NCI-H187 treated with DMSO at 0.1 percent for 48 hours (cell line): ENCODE data around the gene NLRP1.

ENCODE experiments used
- DNase-seq: peaks from one replicate; lab custom pipeline; 2025; lab: John Stamatoyannopoulos, UW

NLRP1 gene

GRCh38 chr17:5516060-5516792, 68.1 kb downstream of the NLRP1 start:
- DNase-seq = no peak

- no peak for DNase-seq
Measured at GRCh38 chr17:5514976-5515375, 69.3 kb downstream of the NLRP1 start.

- no peak for DNase-seq
Measured at GRCh38 chr17:5513628-5514027, 70.7 kb downstream of the NLRP1 start.

GRCh38 chr17:5511401-5512225, 72.7 kb downstream of the NLRP1 start:
- DNase-seq = no peak

- no peak for DNase-seq
Measured at GRCh38 chr17:5510771-5511170, 73.5 kb downstream of the NLRP1 start.

- no peak for DNase-seq
Measured at GRCh38 chr17:5509482-5509881, 74.8 kb downstream of the NLRP1 start.

- peak; percentile 25 for DNase-seq
Measured at GRCh38 chr17:5508810-5509209, 75.5 kb downstream of the NLRP1 start.

- no peak for DNase-seq
Measured at GRCh38 chr17:5506307-5506706, 78.0 kb downstream of the NLRP1 start.

GRCh38 chr17:5502552-5502951, 81.8 kb downstream of the NLRP1 start:
- no peak for DNase-seq

GRCh38 chr17:5501685-5502084, 82.6 kb downstream of the NLRP1 start:
- no peak for DNase-seq

- DNase-seq = peak; percentile 5
Measured at GRCh38 chr17:5500589-5501391, 83.5 kb downstream of the NLRP1 start.

- no peak for DNase-seq
Measured at GRCh38 chr17:5500247-5500588, 84.1 kb downstream of the NLRP1 start.

- peak; percentile 0 for DNase-seq
Measured at GRCh38 chr17:5499476-5500231, 84.7 kb downstream of the NLRP1 start.

GRCh38 chr17:5492970-5493369, 91.3 kb downstream of the NLRP1 start:
- no peak for DNase-seq

GRCh38 chr17:5488752-5489151, 95.6 kb downstream of the NLRP1 start:
- DNase-seq = no peak

GRCh38 chr17:5486206-5487124, 97.8 kb downstream of the NLRP1 start, which contains the start of gene MIS12:
TSS of gene MIS12 (plus strand) at chr17:5486566. CDS start at chr17:5488863, 2,297 bp downstream.
- peak; percentile 91 for DNase-seq

GRCh38 chr17:5485270-5486205, 98.8 kb downstream of the NLRP1 start, which contains the start of gene DERL2:
TSS of gene DERL2 (minus strand) at chr17:5486178. CDS start at chr17:5486161, 17 bp downstream.
- no peak for DNase-seq

- no peak for DNase-seq
Measured at GRCh38 chr17:5481451-5481850, 102.9 kb downstream of the NLRP1 start.

GRCh38 chr17:5480962-5481361, 103.3 kb downstream of the NLRP1 start:
- no peak for DNase-seq
